Prostate gland (tissue), 2 donors: Measurements from ENCODE around the gene TAF7.
A peak's percentile ranks its signal among the peaks of the same experiment; 100 is the strongest.

Source experiments
- CTCF ChIP-seq, 4 experiments: fragments of 200-600 bp in 2 of 4; fragments of 450-650 bp in 2 of 4; sonication (generic) in 2 of 4; IDR thresholded peaks; 1 replicate in 3 of 4; 2 replicates in 1 of 4; pipeline ENCODE4 v1.5.1; 2016 to 2019; ENCODE audit warnings: antibody characterized with exemption in 4 of 4, mild to moderate bottlenecking in 2 of 4, moderate library complexity in 2 of 4
- POLR2A ChIP-seq: fragments of 450-650 bp; IDR thresholded peaks from one replicate; pipeline ENCODE4 v1.6.1; 2016; ENCODE audit warnings: antibody characterized with exemption, mild to moderate bottlenecking
- POLR2AphosphoS5 ChIP-seq: sonication (generic); formaldehyde crosslinking; IDR thresholded peaks from one replicate; pipeline ENCODE4 v1.6.1; 2017; ENCODE audit warnings: antibody characterized with exemption

GRCh38 chr5:141320225-141321169, at the start of gene TAF7:
- TF ChIP-seq CTCF (IDR thresholded peaks at IDR 0.05) (peak; percentile 55 to 78 (median 76)), POLR2A (peak; percentile 77), POLR2AphosphoS5 (peak; percentile 92)
